CD14-positive monocyte (primary cell): ENCODE measurements around the gene CELF4. TPM values are rescaled to one million over a fixed set of nuclear protein-coding genes. Genes with fewer than 3 reads are reported as not detected.
A peak's percentile ranks its signal among the peaks of the same experiment; 100 is the strongest.

Experiments used
- DNase-seq, 3 donors: peaks; one replicate each; pipeline ENCODE4 v3.0.0-alpha.2; 2011 to 2022
- H2AFZ ChIP-seq: 2 replicates; pipeline ENCODE4 v1.6.0; 2012; ENCODE audit warnings: mild to moderate bottlenecking, low read depth, low read length, inconsistent platforms; ENCODE audit not compliant: insufficient read depth, poor library complexity, severe bottlenecking
- H3K27ac ChIP-seq, 2 donors: 1 replicate in 1 of 2; 2 replicates in 1 of 2; pipeline ENCODE4 v1.5.1; 2012 to 2013; ENCODE audit warnings: low read length in 2 of 2, control low read depth in 1 of 2, inconsistent platforms in 1 of 2, low read depth in 1 of 2, mild to moderate bottlenecking in 1 of 2
- H3K27me3 ChIP-seq, 2 donors: one replicate each; pipeline versions ENCODE4 v1.6.0 to v1.6.1; 2011 to 2013; ENCODE audit warnings: low read length in 2 of 2; ENCODE audit not compliant: control insufficient read depth in 2 of 2, insufficient read depth in 2 of 2
- H3K36me3 ChIP-seq, 2 donors: replicated peaks in 1 of 2; 1 replicate in 1 of 2; 2 replicates in 1 of 2; pipeline versions ENCODE4 v1.5.1 to v1.6.1; 2012 to 2013; ENCODE audit warnings: low read length in 2 of 2, control low read depth in 1 of 2, inconsistent platforms in 1 of 2, mild to moderate bottlenecking in 1 of 2; ENCODE audit not compliant: insufficient read depth in 2 of 2, control insufficient read depth in 1 of 2
- H3K4me1 ChIP-seq, 2 donors: 1 replicate in 1 of 2; 2 replicates in 1 of 2; pipeline versions ENCODE4 v1.5.1 to v1.6.1; 2012 to 2013; ENCODE audit warnings: low read length in 2 of 2, control low read depth in 1 of 2, inconsistent platforms in 1 of 2, mild to moderate bottlenecking in 1 of 2, moderate library complexity in 1 of 2; ENCODE audit not compliant: insufficient read depth in 2 of 2, control insufficient read depth in 1 of 2
- H3K4me2 ChIP-seq: replicated peaks from 2 replicates; pipeline ENCODE3; 2012; ENCODE audit warnings: low read length, moderate library complexity, mild to moderate bottlenecking; ENCODE audit not compliant: poor library complexity, severe bottlenecking; ENCODE audit errors: extremely low read depth
- H3K4me3 ChIP-seq, 3 experiments: fragments of 200-600 bp in 1 of 3; sonication (generic) in 1 of 3; replicated peaks in 1 of 3; 1 replicate in 2 of 3; 2 replicates in 1 of 3; pipeline ENCODE4 v1.5.1; 2011 to 2013; ENCODE audit warnings: low read length in 3 of 3, mild to moderate bottlenecking in 3 of 3, control low read depth in 2 of 3, low read depth in 2 of 3, inconsistent platforms in 1 of 3, moderate library complexity in 1 of 3
- H3K79me2 ChIP-seq: 2 replicates; pipeline ENCODE4 v1.6.0; 2012; ENCODE audit warnings: mild to moderate bottlenecking, control low read depth, inconsistent platforms, low read length, moderate library complexity; ENCODE audit not compliant: insufficient read depth
- H3K9ac ChIP-seq: 2 replicates; pipeline ENCODE4 v1.6.0; 2017; ENCODE audit warnings: low read length, mild to moderate bottlenecking; ENCODE audit not compliant: insufficient read depth, poor library complexity, severe bottlenecking
- H3K9me3 ChIP-seq, 2 donors: replicated peaks in 1 of 2; 1 replicate in 1 of 2; 2 replicates in 1 of 2; pipeline versions ENCODE4 v1.5.1 to v1.6.1; 2012 to 2013; ENCODE audit warnings: low read length in 2 of 2, control low read depth in 1 of 2; ENCODE audit not compliant: control insufficient read depth in 1 of 2, insufficient read depth in 1 of 2
- H4K20me1 ChIP-seq: 2 replicates; pipeline ENCODE4 v1.6.0; 2012; ENCODE audit warnings: mild to moderate bottlenecking, low read length, control low read depth, moderate library complexity; ENCODE audit not compliant: insufficient read depth
- H3K27ac Mint-ChIP-seq, 7 donors: one replicate each; pipeline ENCODE4 v1.8.0; 2020; ENCODE audit warnings: mild to moderate bottlenecking in 7 of 7, mixed read lengths in 7 of 7, moderate library complexity in 6 of 7, inconsistent platforms in 2 of 7
- H3K27me3 Mint-ChIP-seq, 3 donors: one replicate each; pipeline ENCODE4 v1.8.0; 2021 to 2022; ENCODE audit warnings: low read depth in 3 of 3, mild to moderate bottlenecking in 3 of 3, mixed read lengths in 3 of 3, moderate library complexity in 3 of 3, inconsistent platforms in 1 of 3
- H3K36me3 Mint-ChIP-seq, 2 donors: one replicate each; pipeline ENCODE4 v1.8.0; 2020; ENCODE audit warnings: mixed read lengths in 2 of 2, inconsistent platforms in 1 of 2, mild to moderate bottlenecking in 1 of 2
- H3K4me1 Mint-ChIP-seq: one replicate; pipeline ENCODE4 v1.8.0; 2020; ENCODE audit warnings: mild to moderate bottlenecking, mixed read lengths
- H3K4me3 Mint-ChIP-seq, 2 donors: one replicate each; pipeline ENCODE4 v1.8.0; 2020; ENCODE audit warnings: mild to moderate bottlenecking in 2 of 2, mixed read lengths in 2 of 2, moderate library complexity in 1 of 2
- H3K9me3 Mint-ChIP-seq, 7 donors: one replicate each; pipeline ENCODE4 v1.8.0; 2020 to 2022; ENCODE audit warnings: mixed read lengths in 7 of 7, mild to moderate bottlenecking in 6 of 7, moderate library complexity in 6 of 7, inconsistent platforms in 2 of 7
- CTCF ChIP-seq: fragments of 200-600 bp; IDR thresholded peaks from one replicate; pipeline ENCODE4 v1.8.0; 2022; ENCODE audit warnings: antibody characterized with exemption, mild to moderate bottlenecking
- WGBS: methylation state at CpG from one replicate; pipeline ENCODE4 v1.1.5; 2013; ENCODE audit warnings: missing lambda C conversion rate; ENCODE audit not compliant: insufficient coverage; 5-methylcytosine and 5-hydroxymethylcytosine counted together
- intact Hi-C, 2 donors: fragments of 100-400 bp; cut with micrococcal nuclease; formaldehyde crosslinking; loops; one replicate each; pipeline versions ENCODE4 v1.15.0 to v1.15.1; 2023
- polyA plus RNA-seq, 3 donors: library from polyadenylated mRNA; depleted of rRNA in 1 of 3; unstranded in 2 of 3; stranded (reverse) in 1 of 3; fragments of 300-500 nt in 2 of 3; fragments of >200 nt in 1 of 3; fragmentation: Illumina TruSeq in 2 of 3; gene quantifications; 1 replicate in 2 of 3; 2 replicates in 1 of 3; pipeline ENCODE4 v1.2.3, GENCODE V29; 2012 to 2021

Gene CELF4
- polyA plus RNA-seq, 3 donors, result not detected

- Histone ChIP-seq H3K27ac (no peak overlapping the region), H4K20me1 (no peaks in the 10 kb centered on the region), H3K4me2 (no peak overlapping the region), H2AFZ (no peak overlapping the region), H3K36me3 (no peaks in the 10 kb centered on the region), H3K4me3 (no peak overlapping the region), H3K27me3 (no peaks in the 10 kb centered on the region), H3K9me3 (peaks cover 0 to 2% of the 10 kb centered on the region in 2 donors), H3K79me2 (no peaks in the 10 kb centered on the region), H3K9ac (no peak overlapping the region), H3K4me1 (no peaks in the 10 kb centered on the region)
- intact Hi-C loops, result no loop called here
- H3K4me3 Mint-ChIP-seq, result peak overlapping the region in 1 of 2 donors; percentile 4
- H3K27ac Mint-ChIP-seq, result no peak overlapping the region
- H3K4me1 Mint-ChIP-seq, result no peaks in the 10 kb centered on the region
- H3K9me3 Mint-ChIP-seq, result peaks cover 0 to 6% (median 3%) of the 10 kb centered on the region in 7 donors
- no peak for DNase-seq
- no peak for TF ChIP-seq CTCF
- peaks cover 1 to 7% (median 5%) of the 10 kb centered on the region in 3 donors for H3K27me3 Mint-ChIP-seq
- 89% methylated on average over 4 of the region's 5 CpGs for WGBS
- H3K36me3 Mint-ChIP-seq, result no peaks in the 10 kb centered on the region
These were observed 49.2 kb downstream of the CELF4 start for GRCh38 chr18:37516361-37516853.

GRCh38 chr18:37514953-37515352 is 50.6 kb downstream of the CELF4 start:
- Mint-ChIP-seq H3K9me3 (peaks cover 0 to 11% (median 8%) of the 10 kb centered on the region in 7 donors), H3K27me3 (peaks cover 1 to 10% (median 5%) of the 10 kb centered on the region in 3 donors), H3K27ac (peak overlapping the region in 1 of 7 donors; percentile 31), H3K36me3 (no peaks in the 10 kb centered on the region), H3K4me1 (no peaks in the 10 kb centered on the region), H3K4me3 (no peak overlapping the region)
- H4K20me1 ChIP-seq, result no peaks in the 10 kb centered on the region
- no peaks in the 10 kb centered on the region for H3K36me3 ChIP-seq
- H3K9ac ChIP-seq, result no peak overlapping the region
- H3K9me3 ChIP-seq, result peaks cover 0 to 6% of the 10 kb centered on the region in 2 donors
- intact Hi-C loops, result no loop called here
- no peak overlapping the region for H3K27ac ChIP-seq
- H3K4me2 ChIP-seq, result no peak overlapping the region
- no peak for TF ChIP-seq CTCF
- no CpG with 5 or more reads among the region's 3 CpGs for WGBS
- no peaks in the 10 kb centered on the region for H3K27me3 ChIP-seq
- DNase-seq, result no peak
- H3K4me3 ChIP-seq, result no peak overlapping the region
- no peaks in the 10 kb centered on the region for H3K4me1 ChIP-seq
- no peaks in the 10 kb centered on the region for H3K79me2 ChIP-seq
- H2AFZ ChIP-seq, result no peak overlapping the region
